Stimulated activated naive CD8-positive, alpha-beta T cell treated with anti-CD3 and anti-CD28 coated beads, Interleukin-15, amount 100 ng/mL, for 72 hours (primary cell): Measurements from ENCODE around the gene CFAP61.

Experiments
- ATAC-seq: fragments of 150-1000 bp; cut with Tn5 transposase; 2 replicates; pipeline ENCODE4 v1.10.0; 2021; ENCODE audit warnings: mild to moderate bottlenecking, moderate library complexity
- DNase-seq, 2 donors: peaks; one replicate each; pipeline ENCODE4 v3.0.0; 2021 to 2022
- H3K27ac Mint-ChIP-seq, 2 donors: one replicate each; pipeline ENCODE4 v1.8.0; 2022; ENCODE audit warnings: mild to moderate bottlenecking in 2 of 2, mixed read lengths in 2 of 2, moderate library complexity in 2 of 2
- H3K27me3 Mint-ChIP-seq: one replicate; pipeline ENCODE4 v1.8.0; 2022; ENCODE audit warnings: mixed read lengths
- H3K4me1 Mint-ChIP-seq: one replicate; pipeline ENCODE4 v1.8.0; 2022; ENCODE audit warnings: mild to moderate bottlenecking, mixed read lengths
- H3K4me3 Mint-ChIP-seq, 2 donors: one replicate each; pipeline ENCODE4 v1.8.0; 2022; ENCODE audit warnings: mild to moderate bottlenecking in 2 of 2, mixed read lengths in 2 of 2, moderate library complexity in 1 of 2
- H3K9me3 Mint-ChIP-seq, 2 donors: one replicate each; pipeline ENCODE4 v1.8.0; 2022; ENCODE audit warnings: mixed read lengths in 2 of 2

Gene CFAP61

GRCh38 chr20:20203784-20204183, 151.5 kb downstream of the CFAP61 start:
- H3K27me3 Mint-ChIP-seq: peaks cover 45% of the 10 kb centered on the region
- H3K4me3 Mint-ChIP-seq: no peak overlapping the region
- no peaks in the 10 kb centered on the region for H3K4me1 Mint-ChIP-seq
- no peak overlapping the region for H3K27ac Mint-ChIP-seq
- ATAC-seq (no peak), DNase-seq (no peak)
- no peaks in the 10 kb centered on the region for H3K9me3 Mint-ChIP-seq

DNA sequence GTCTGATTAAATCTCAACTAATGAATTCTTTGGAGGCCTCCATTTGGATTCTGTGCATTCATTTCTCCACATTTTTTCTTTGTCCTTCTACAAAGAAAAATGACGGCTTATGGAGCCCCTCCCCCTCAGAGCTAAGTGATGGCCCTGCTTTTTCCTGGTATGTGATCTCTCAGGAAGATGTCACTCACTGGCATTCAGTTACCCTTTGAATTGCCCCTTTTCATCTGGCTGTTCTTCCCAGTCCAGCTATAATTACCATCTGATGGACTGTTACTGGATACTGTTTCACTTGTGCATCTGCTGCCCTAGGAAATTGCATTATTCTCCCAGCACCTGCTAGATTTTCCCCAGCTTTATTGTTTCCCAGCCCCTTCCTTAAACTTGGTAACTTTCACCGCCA, 151.9 kb downstream of the CFAP61 start:
- DNase-seq: no peak
- no peak overlapping the region for H3K4me3 Mint-ChIP-seq
- no peak overlapping the region for H3K27ac Mint-ChIP-seq
- ATAC-seq: no peak
- H3K9me3 Mint-ChIP-seq: no peaks in the 10 kb centered on the region
- H3K4me1 Mint-ChIP-seq: no peaks in the 10 kb centered on the region
- peaks cover 44% of the 10 kb centered on the region for H3K27me3 Mint-ChIP-seq

GRCh38 chr20:20205141-20205861, 153.0 kb downstream of the CFAP61 start:
- peaks cover 42% of the 10 kb centered on the region for H3K27me3 Mint-ChIP-seq
- no peaks in the 10 kb centered on the region for H3K4me1 Mint-ChIP-seq
- DNase-seq (no peak), ATAC-seq (no peak)
- no peak overlapping the region for H3K27ac Mint-ChIP-seq
- no peak overlapping the region for H3K4me3 Mint-ChIP-seq
- no peaks in the 10 kb centered on the region for H3K9me3 Mint-ChIP-seq

GRCh38 chr20:20205862-20206236, 153.5 kb downstream of the CFAP61 start:
- no peak overlapping the region for H3K27ac Mint-ChIP-seq
- no peak overlapping the region for H3K4me3 Mint-ChIP-seq
- no peaks in the 10 kb centered on the region for H3K4me1 Mint-ChIP-seq
- DNase-seq: no peak
- no peaks in the 10 kb centered on the region for H3K9me3 Mint-ChIP-seq
- peaks cover 45% of the 10 kb centered on the region for H3K27me3 Mint-ChIP-seq
- ATAC-seq: no peak

GRCh38 chr20:20206788-20207187, 154.5 kb downstream of the CFAP61 start:
- H3K27ac Mint-ChIP-seq: no peak overlapping the region
- DNase-seq: no peak
- H3K4me3 Mint-ChIP-seq: no peak overlapping the region
- no peak for ATAC-seq
- no peaks in the 10 kb centered on the region for H3K4me1 Mint-ChIP-seq
- H3K27me3 Mint-ChIP-seq: peaks cover 45% of the 10 kb centered on the region
- no peaks in the 10 kb centered on the region for H3K9me3 Mint-ChIP-seq

DNA sequence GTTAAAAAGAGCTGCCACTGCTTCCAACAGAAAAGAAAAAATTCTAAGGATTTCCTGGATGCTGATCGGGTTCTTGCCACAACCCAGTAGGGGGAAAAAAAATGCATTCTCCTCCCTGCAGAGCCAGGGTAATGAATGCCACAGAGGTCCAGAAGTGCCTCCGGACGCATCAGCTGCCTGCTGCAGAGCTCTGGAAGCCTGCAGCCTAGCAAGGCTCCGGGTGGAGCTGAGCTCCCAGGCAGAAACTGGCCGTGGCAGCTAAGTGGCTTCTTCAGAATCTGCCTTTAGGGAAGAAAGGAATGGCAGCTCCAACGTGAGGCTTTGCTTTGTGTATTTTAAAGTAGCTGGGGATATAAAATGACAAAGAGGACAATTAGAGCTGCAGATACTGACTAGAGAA, 155.0 kb downstream of the CFAP61 start:
- no peak overlapping the region for H3K27ac Mint-ChIP-seq
- no peak overlapping the region for H3K4me3 Mint-ChIP-seq
- peaks cover 45% of the 10 kb centered on the region for H3K27me3 Mint-ChIP-seq
- H3K9me3 Mint-ChIP-seq: no peaks in the 10 kb centered on the region
- H3K4me1 Mint-ChIP-seq: no peaks in the 10 kb centered on the region
- no peak for DNase-seq
- ATAC-seq: no peak

GRCh38 chr20:20207872-20208271, 155.5 kb downstream of the CFAP61 start:
- Mint-ChIP-seq H3K27me3 (peaks cover 45% of the 10 kb centered on the region), H3K4me3 (no peak overlapping the region), H3K4me1 (no peaks in the 10 kb centered on the region), H3K9me3 (no peaks in the 10 kb centered on the region), H3K27ac (no peak overlapping the region)
- DNase-seq (no peak), ATAC-seq (no peak)

GRCh38 chr20:20209684-20210083, 157.4 kb downstream of the CFAP61 start:
- DNase-seq: no peak
- H3K4me1 Mint-ChIP-seq: no peaks in the 10 kb centered on the region
- peaks cover 37% of the 10 kb centered on the region for H3K27me3 Mint-ChIP-seq
- H3K9me3 Mint-ChIP-seq: no peaks in the 10 kb centered on the region
- no peak overlapping the region for H3K27ac Mint-ChIP-seq
- no peak overlapping the region for H3K4me3 Mint-ChIP-seq
- no peak for ATAC-seq

GRCh38 chr20:20210327-20210726, 158.0 kb downstream of the CFAP61 start:
- H3K27me3 Mint-ChIP-seq: peaks cover 37% of the 10 kb centered on the region
- H3K4me1 Mint-ChIP-seq: no peaks in the 10 kb centered on the region
- no peak overlapping the region for H3K4me3 Mint-ChIP-seq
- H3K27ac Mint-ChIP-seq: no peak overlapping the region
- DNase-seq (no peak), ATAC-seq (no peak)
- no peaks in the 10 kb centered on the region for H3K9me3 Mint-ChIP-seq

GRCh38 chr20:20210943-20211273, 158.6 kb downstream of the CFAP61 start:
- Mint-ChIP-seq H3K27me3 (peaks cover 32% of the 10 kb centered on the region), H3K9me3 (no peaks in the 10 kb centered on the region), H3K27ac (no peak overlapping the region), H3K4me3 (no peak overlapping the region), H3K4me1 (no peaks in the 10 kb centered on the region)
- DNase-seq (no peak), ATAC-seq (no peak)

GRCh38 chr20:20211274-20211987, 159.1 kb downstream of the CFAP61 start:
- Mint-ChIP-seq H3K4me1 (no peaks in the 10 kb centered on the region), H3K9me3 (no peaks in the 10 kb centered on the region), H3K4me3 (no peak overlapping the region), H3K27me3 (peaks cover 29% of the 10 kb centered on the region), H3K27ac (no peak overlapping the region)
- no peak for DNase-seq
- no peak for ATAC-seq

GRCh38 chr20:20211988-20212518, 159.7 kb downstream of the CFAP61 start:
- Mint-ChIP-seq H3K4me3 (no peak overlapping the region), H3K27ac (no peak overlapping the region), H3K4me1 (no peaks in the 10 kb centered on the region), H3K27me3 (peaks cover 29% of the 10 kb centered on the region), H3K9me3 (no peaks in the 10 kb centered on the region)
- DNase-seq (no peak), ATAC-seq (no peak)

GRCh38 chr20:20212675-20213096, 160.4 kb downstream of the CFAP61 start:
- DNase-seq (no peak), ATAC-seq (no peak)
- peaks cover 32% of the 10 kb centered on the region for H3K27me3 Mint-ChIP-seq
- H3K4me3 Mint-ChIP-seq: no peak overlapping the region
- H3K27ac Mint-ChIP-seq: no peak overlapping the region
- H3K9me3 Mint-ChIP-seq: peaks cover under 1 to 2% of the 10 kb centered on the region in 2 donors
- no peaks in the 10 kb centered on the region for H3K4me1 Mint-ChIP-seq

GRCh38 chr20:20213526-20214121, 161.3 kb downstream of the CFAP61 start:
- Mint-ChIP-seq H3K4me1 (no peaks in the 10 kb centered on the region), H3K27me3 (peaks cover 33% of the 10 kb centered on the region), H3K4me3 (no peak overlapping the region), H3K9me3 (peaks cover 8 to 11% of the 10 kb centered on the region in 2 donors), H3K27ac (no peak overlapping the region)
- DNase-seq (no peak), ATAC-seq (no peak)

DNA sequence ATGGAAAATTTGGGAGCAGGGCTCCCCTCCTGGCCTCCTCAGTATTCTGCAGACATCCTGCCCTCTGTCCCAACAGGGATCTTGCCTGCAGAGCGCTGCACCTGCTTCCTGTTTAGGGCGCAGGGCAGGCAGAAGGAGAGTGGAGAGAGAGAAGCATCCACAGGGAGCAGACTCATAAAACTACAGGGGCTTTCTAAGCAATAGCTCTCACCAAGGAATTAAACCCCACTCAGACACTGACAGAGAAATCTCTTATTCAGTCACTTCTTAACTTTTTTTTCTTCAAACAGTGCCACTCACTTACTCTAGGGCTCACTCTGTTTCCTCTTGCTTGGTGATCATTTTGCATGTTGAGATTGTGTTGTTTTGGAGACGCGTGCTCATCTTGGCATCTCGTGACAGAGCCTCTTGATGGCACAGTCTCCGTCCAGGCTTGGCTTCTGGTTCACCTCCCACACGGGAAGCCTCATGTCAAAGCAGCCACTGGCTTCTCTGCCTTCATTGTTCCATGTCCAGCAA, 162.5 kb downstream of the CFAP61 start:
- no peaks in the 10 kb centered on the region for H3K4me1 Mint-ChIP-seq

More for the DNA sequence above, 162.5 kb downstream of the CFAP61 start:
- Mint-ChIP-seq H3K9me3 (peaks cover 8 to 15% of the 10 kb centered on the region in 2 donors), H3K27ac (no peak overlapping the region), H3K4me3 (no peak overlapping the region), H3K27me3 (peaks cover 30% of the 10 kb centered on the region)
- DNase-seq (no peak), ATAC-seq (no peak)
